T-helper 2 cell (primary cell): Measurements from ENCODE around the gene PAXX.

Source experiments
- DNase-seq, 5 experiments: peaks; one replicate each; pipeline versions ENCODE4 v3.0.0 to v3.0.0-alpha.2; 2012 to 2022
- total RNA-seq, 2 donors: gene quantifications; one replicate each; lab custom pipeline; 2026; lab: John Stamatoyannopoulos, UW

Gene PAXX
- total RNA-seq = 23.7 to 33.2 reads per million in 2 donors

- peak; percentile 88 to 94 (median 92) for DNase-seq
Measured at GRCh38 chr9:136991993-136992818, at the start of gene PAXX. Gene PAXX (plus strand): TSS chr9:136992422. CDS start chr9:136992444, 22 bp downstream.

- DNase-seq = no peak
Measured at GRCh38 chr9:136942881-136943230, 49.4 kb upstream of the PAXX start.

GRCh38 chr9:136943291-136944211 is 48.7 kb upstream of the PAXX start:
- DNase-seq = peak in 2 of 5 experiments; percentile 22 to 49

DNA sequence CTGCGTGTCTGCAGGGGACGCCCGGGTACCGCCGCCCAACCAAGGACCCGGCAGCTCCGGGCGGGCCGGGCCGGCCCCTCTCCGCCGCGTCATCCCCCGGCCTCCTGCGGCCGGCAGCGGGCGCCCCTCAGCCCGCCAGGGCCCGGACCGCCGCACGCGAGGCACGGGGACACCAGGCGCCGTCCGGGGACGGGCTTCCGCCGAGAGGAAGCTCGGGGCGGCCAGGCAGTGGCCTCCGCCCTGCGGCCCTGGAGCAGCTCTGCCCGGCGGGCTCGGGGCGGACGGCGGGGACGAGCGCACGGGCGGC is 48.1 kb upstream of the PAXX start:
- DNase-seq = no peak

DNA sequence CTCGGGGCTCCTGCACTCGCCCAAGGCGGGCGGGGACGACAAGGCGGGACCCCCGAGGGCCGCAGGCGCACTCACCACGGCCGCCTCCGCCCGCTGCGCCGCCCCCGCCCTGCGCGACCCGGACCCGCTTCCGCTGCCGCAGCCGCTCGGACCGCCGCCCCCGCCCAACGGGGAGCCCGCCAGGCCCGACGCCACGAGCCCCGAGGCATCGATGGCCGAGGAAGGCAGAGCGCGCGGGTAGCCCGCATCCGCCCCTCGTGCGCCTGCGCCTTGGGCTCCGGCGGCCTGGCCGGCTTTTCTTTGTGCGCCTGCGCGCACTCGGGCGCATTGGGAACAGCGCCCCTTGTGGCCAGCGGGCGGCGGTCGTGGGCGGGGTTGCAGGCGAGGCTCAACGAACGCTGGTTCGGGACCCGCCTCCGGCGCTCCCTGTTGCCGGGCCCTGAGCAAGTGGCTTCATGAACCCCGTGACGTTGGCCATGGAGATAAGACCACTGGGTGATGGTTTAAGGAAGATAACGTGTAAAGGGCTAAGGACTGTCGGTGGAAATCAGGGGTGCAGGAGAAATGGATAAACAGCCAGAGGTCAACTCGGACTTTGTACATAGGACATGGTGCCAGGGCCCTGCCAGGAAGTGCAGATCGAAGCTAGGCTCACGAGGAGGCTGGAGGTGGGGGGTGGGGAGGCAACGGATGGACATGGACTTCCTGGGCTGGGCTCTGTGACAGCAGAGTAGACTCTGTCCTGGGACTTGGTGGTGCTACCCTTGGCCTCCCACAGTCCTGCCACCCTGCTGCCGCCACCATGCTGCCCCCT is 47.5 kb upstream of the PAXX start, which contains the start of the genes C8G and FBXW5:
TSS of gene C8G (plus strand) at position 725 of the 814 bp plus-strand sequence. CDS start at position 803, 78 bp downstream.
TSS of gene FBXW5 (minus strand) at position 220 of the 814 bp plus-strand sequence. CDS start 655 bp downstream, outside the sequence.
- peak; percentile 90 to 96 (median 90) for DNase-seq

DNA sequence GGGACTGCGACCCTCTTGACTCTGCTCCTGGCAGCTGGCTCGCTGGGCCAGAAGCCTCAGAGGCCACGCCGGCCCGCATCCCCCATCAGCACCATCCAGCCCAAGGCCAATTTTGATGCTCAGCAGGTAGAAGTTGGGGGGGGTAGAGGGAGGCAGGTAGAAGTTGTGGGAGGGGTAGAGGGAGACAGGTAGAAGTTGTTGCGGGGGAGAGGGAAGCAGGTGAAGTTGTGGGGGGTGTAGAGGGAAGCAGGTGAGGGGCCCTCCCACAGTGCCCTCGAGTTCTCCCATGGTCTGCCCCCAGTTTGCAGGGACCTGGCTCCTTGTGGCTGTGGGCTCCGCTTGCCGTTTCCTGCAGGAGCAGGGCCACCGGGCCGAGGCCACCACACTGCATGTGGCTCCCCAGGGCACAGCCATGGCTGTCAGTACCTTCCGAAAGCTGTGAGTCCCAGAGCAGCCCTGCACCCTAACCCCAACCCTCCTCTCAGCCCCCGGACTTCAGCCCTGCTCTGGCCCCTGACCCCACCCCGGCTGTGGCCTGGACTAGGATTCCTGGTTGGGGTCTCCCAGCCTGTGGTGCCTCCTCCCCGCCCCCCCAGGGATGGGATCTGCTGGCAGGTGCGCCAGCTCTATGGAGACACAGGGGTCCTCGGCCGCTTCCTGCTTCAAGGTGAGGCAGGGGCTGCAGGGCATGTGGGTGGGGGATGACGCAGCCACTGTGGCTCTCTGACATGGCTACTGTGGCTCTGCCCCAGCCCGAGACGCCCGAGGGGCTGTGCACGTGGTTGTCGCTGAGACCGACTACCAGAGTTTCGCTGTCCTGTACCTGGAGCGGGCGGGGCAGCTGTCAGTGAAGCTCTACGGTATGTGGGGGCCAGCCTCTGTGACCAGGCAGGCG is 46.6 kb upstream of the PAXX start:
- DNase-seq = no peak

DNA sequence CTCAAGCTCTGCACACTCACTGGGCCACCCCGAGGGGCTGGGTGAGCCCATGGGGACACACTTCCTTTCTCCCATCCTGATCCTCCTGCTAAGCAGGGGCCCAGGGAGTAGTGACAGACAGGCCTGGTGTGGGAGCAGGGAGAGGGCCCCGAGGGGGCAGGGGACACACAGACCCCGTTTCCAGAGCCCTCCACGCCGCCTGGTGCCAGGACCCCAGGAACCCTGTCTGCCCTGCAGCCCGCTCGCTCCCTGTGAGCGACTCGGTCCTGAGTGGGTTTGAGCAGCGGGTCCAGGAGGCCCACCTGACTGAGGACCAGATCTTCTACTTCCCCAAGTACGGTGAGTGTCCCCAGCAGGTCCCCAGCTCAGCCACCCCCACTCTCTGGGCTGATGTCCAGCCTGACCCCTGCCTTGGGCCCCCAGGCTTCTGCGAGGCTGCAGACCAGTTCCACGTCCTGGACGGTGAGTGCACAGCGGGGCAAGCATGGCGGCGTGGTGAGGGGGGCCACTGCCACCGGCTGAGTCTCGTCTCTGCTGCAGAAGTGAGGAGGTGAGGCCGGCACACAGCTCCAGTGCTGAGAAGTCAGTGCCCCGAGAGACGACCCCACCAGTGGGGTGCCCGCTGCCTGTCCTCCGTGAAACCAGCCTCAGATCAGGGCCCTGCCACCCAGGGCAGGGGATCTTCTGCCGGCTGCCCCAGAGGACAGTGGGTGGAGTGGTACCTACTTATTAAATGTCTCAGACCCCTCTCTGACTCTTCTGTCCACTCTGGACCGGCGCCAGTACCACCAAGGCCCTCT is 45.8 kb upstream of the PAXX start:
- peak in 1 of 5 experiments; percentile 2 for DNase-seq

DNA sequence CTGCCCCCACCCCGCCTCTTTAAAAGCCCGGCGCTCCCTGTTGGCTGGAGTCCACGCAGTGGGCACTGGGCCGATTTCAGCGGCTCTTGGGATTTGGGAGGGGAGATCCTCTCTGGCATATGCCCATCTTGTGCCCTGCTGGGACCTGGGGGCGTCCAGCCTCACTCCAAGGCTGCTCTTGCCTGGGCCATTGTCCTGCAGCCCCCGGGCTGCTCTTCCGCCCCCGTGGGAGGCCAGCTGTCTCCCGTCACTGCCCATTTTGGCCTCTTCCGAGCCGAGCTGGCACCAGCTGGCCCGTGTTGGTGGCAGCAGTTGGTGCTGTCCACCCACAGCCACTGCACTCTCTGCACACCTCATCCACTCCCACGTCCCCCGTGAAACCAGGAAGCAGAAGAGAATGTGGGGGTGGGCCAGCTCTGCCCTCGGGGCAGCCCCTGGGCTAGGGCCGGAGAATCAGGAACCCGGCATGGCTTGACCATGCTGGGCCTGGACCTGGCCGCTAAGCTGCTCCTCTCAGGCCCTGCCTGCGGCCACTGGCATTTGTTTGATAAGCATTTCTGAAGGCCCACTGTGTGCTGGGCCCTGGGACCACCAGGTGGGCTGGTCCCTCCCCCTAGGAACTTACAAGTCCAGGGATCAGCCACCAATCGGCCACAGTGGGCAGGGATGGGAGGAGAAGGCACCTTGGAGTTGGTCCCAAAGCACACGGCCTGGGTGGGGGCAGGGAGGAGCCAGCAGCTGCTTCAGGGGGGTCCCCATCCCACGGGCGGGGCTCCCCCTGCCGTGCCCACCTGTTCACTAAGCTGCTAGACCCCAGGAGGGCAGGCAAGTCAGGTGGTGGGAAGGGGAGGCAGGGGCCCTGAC is 45.0 kb upstream of the PAXX start:
- DNase-seq = no peak

- DNase-seq = peak in 1 of 5 experiments; percentile 4
Measured at GRCh38 chr9:136947955-136948510, 44.2 kb upstream of the PAXX start.

- peak in 1 of 5 experiments; percentile 3 for DNase-seq
Measured at GRCh38 chr9:136949239-136949816, 42.9 kb upstream of the PAXX start.

GRCh38 chr9:136949817-136950655 is 42.2 kb upstream of the PAXX start:
- peak; percentile 91 to 96 (median 95) for DNase-seq

GRCh38 chr9:136950656-136951276 is 41.5 kb upstream of the PAXX start:
- DNase-seq = peak in 1 of 5 experiments; percentile 3

DNA sequence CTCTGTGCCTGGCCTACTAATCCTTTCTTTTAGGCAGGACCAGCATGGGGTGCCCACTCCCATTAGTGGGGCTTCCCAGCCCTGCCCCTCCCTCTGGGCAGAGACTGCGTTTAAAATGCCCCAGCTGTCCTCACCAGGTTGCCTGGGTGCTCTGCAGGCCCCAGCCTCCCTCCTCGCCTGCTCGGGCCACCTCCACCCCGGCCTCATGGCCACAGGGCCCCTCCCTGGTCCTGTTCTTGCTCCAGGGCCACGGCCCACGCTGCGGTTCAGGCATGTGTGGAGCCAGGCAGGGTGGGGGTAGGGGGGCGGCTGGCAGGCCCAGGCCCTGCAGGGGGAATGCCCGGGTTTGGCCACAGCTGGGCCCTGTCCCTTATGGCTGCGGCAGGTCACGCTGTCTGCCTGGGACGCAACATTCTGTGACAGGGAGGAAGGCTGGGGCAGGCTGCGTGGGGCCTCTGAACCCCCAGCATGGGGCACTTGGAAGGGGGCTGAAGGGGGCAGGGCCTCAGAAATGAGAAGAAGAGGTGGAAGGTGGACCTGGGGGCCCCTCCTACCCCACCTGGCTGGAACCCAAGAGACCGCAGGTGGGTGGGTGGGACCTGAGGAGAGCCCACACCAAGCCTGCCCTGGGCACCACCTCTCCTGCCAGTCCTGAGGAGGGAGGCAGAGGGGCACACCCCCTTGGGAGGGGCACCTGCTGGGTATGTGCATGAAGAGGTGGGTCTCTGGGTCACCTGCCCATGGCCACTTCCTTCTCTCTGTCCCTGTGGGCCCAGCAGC is 40.5 kb upstream of the PAXX start, which contains the start of gene LCN12:
TSS of gene LCN12 (plus strand) at position 733 of the 780 bp plus-strand sequence. CDS start 55 bp downstream, outside the sequence.
- DNase-seq = peak in 1 of 5 experiments; percentile 1

DNA sequence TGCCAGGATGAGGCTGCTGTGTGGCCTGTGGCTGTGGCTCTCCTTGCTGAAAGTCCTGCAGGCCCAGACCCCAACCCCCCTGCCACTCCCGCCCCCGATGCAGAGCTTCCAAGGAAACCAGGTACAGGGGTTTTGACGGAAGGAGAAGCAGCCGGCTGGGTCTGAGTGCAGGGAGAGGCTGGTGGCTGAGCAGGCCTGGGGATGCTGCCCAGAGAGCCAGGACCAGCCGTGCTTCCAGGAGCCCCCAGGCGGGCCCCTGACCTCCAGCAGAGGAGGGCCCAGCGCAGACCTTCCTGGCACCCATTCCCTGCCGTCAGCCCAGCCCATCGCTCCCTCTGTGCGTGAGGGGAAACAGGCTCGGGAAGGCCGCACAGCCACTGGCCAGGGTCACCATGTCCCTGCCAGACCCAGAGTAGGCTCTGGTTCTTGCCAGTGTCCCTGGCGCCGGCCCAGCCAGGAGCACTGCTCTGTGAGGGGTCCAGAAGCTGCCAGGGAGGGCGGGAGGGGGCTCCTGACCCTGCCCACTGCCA is 39.8 kb upstream of the PAXX start:
- DNase-seq = peak in 1 of 5 experiments; percentile 2

DNA sequence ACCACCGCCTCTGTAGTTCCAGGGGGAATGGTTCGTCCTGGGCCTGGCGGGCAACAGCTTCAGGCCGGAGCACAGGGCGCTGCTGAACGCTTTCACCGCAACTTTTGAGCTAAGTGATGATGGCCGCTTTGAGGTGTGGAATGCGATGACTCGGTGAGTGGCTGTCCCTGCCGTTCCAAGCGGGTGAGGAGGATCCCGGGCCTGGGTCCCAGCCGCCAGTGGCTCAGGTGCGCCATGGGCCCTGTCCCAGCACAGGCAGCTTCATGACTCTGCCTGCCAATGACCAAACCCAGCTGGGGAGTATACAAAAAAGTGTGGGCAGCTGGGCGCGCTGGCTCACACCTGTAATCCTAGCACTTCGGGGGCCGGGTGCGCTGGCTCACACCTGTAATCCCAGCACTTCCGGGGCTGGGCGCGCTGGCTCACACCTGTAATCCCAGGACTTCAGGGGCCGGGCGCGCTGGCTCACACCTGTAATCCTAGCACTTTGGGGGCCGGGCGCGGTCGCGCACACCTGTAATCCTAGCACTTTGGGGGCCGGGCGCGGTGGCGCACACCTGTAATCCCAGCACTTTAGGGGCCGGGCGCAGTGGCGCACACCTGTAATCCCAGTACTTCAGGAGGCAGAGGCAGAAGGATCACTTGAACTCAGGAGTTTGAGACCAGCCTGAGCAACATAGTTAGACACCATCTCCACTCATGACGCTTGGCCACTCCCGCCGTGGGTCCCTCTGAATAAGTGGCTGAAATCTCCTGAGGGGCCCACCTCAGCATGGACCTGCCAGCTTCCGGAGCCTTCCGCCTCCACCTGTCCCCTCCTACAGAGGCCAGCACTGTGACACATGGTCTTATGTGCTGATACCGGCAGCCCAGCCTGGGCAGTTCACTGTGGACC is 39.1 kb upstream of the PAXX start:
- no peak for DNase-seq
